ENCODE data around the gene SERPINB13.

SERPINB13 gene

GRCh38 chr18:63648241-63648640 is 61.1 kb downstream of the SERPINB13 start:
- no peak for DNase-seq (ENCODE audit: low spot score)
